HG03439 (cell line): Measurements from ENCODE around the gene ITGB1BP1.

Experiments
- ATAC-seq: cut with Tn5 transposase; IDR thresholded peaks from one replicate; pipeline ENCODE4 v1.9.1; 2021; ENCODE audit warnings: mild to moderate bottlenecking, moderate library complexity; ENCODE audit not compliant: unreplicated experiment

ITGB1BP1 gene

GRCh38 chr2:9428965-9429577, 5.7 kb upstream of the ITGB1BP1 start:
- ATAC-seq, result no peak

GRCh38 chr2:9424447-9425164, 1.3 kb upstream of the ITGB1BP1 start:
- ATAC-seq, result no peak

GRCh38 chr2:9423922-9424272, 569 bp upstream of the ITGB1BP1 start:
- peak; percentile 1 for ATAC-seq

- peak; percentile 26 for ATAC-seq
Observed at GRCh38 chr2:9422321-9423099, 818 bp downstream of the ITGB1BP1 start.

- ATAC-seq, result no peak
Observed at GRCh38 chr2:9420495-9420894, 2.8 kb downstream of the ITGB1BP1 start.

- no peak for ATAC-seq
Observed at GRCh38 chr2:9419541-9419940, 3.8 kb downstream of the ITGB1BP1 start.

- no peak for ATAC-seq
Observed at GRCh38 chr2:9418746-9419145, 4.6 kb downstream of the ITGB1BP1 start.

GRCh38 chr2:9417725-9418124, 5.6 kb downstream of the ITGB1BP1 start:
- no peak for ATAC-seq

- ATAC-seq, result no peak
Observed at GRCh38 chr2:9416962-9417316, 6.4 kb downstream of the ITGB1BP1 start.

- no peak for ATAC-seq
Observed at GRCh38 chr2:9416267-9416961, 6.9 kb downstream of the ITGB1BP1 start.

GRCh38 chr2:9415516-9416169, 7.7 kb downstream of the ITGB1BP1 start:
- ATAC-seq, result no peak

GRCh38 chr2:9412781-9413180, 10.5 kb downstream of the ITGB1BP1 start:
- no peak for ATAC-seq

- no peak for ATAC-seq
Observed at GRCh38 chr2:9410108-9410507, 13.2 kb downstream of the ITGB1BP1 start.

- ATAC-seq, result no peak
Observed at GRCh38 chr2:9408641-9409151, 14.6 kb downstream of the ITGB1BP1 start.

GRCh38 chr2:9407363-9407811, 15.9 kb downstream of the ITGB1BP1 start:
- no peak for ATAC-seq

GRCh38 chr2:9406529-9407362, 16.6 kb downstream of the ITGB1BP1 start:
- no peak for ATAC-seq

- ATAC-seq, result no peak
Observed at GRCh38 chr2:9405636-9406035, 17.7 kb downstream of the ITGB1BP1 start.

GRCh38 chr2:9404451-9404850, 18.9 kb downstream of the ITGB1BP1 start:
- ATAC-seq, result no peak

GRCh38 chr2:9403924-9404323, 19.4 kb downstream of the ITGB1BP1 start:
- no peak for ATAC-seq
